Activated naive CD4-positive, alpha-beta T cell treated with anti-CD3 and anti-CD28 coated beads, Interleukin-2, amount 10 ng/mL, durations not matched to agents 7 days and 5 days (primary cell): ENCODE measurements around the gene NPAS3.

Experiments used
- CTCF ChIA-PET: fragments of 350-600 bp; sonication (Branson Sonifier 250); formaldehyde crosslinking; loops from one replicate; lab custom pipeline; 2021; ENCODE audit warnings: antibody characterized with exemption; lab: Charles Lee
- DNase-seq: peaks from one replicate; pipeline ENCODE4 v3.0.0-alpha.2; 2020
- H3K27ac Mint-ChIP-seq: one replicate; pipeline ENCODE4 v1.8.0; 2021; ENCODE audit warnings: mild to moderate bottlenecking, moderate library complexity, mixed read lengths
- H3K27me3 Mint-ChIP-seq: one replicate; pipeline ENCODE4 v1.8.0; 2021; ENCODE audit warnings: mild to moderate bottlenecking, mixed read lengths
- H3K36me3 Mint-ChIP-seq: one replicate; pipeline ENCODE4 v1.8.0; 2021; ENCODE audit warnings: mixed read lengths
- H3K4me1 Mint-ChIP-seq: one replicate; pipeline ENCODE4 v1.8.0; 2021; ENCODE audit warnings: mixed read lengths
- H3K4me3 Mint-ChIP-seq: one replicate; pipeline ENCODE4 v1.8.0; 2021; ENCODE audit warnings: mild to moderate bottlenecking, moderate library complexity, mixed read lengths
- H3K9me3 Mint-ChIP-seq: one replicate; pipeline ENCODE4 v1.8.0; 2021; ENCODE audit warnings: mixed read lengths

The NPAS3 gene

GRCh38 chr14:33578461-33579216 is 640.0 kb downstream of the NPAS3 start:
- peaks cover 1% of the 10 kb centered on the region for H3K9me3 Mint-ChIP-seq

GRCh38 chr14:33580231-33580749 is 641.6 kb downstream of the NPAS3 start:
- no peaks in the 10 kb centered on the region for H3K4me1 Mint-ChIP-seq
- no peaks in the 10 kb centered on the region for H3K27me3 Mint-ChIP-seq
- no peak overlapping the region for H3K4me3 Mint-ChIP-seq
- peaks cover 1% of the 10 kb centered on the region for H3K9me3 Mint-ChIP-seq
- H3K36me3 Mint-ChIP-seq = no peaks in the 10 kb centered on the region
- no peak for DNase-seq
- H3K27ac Mint-ChIP-seq = no peak overlapping the region
- CTCF ChIA-PET = no interaction called here

More at GRCh38 chr14:33578461-33579216, 640.0 kb downstream of the NPAS3 start:
- CTCF ChIA-PET = no interaction called here
- DNase-seq = no peak
- Mint-ChIP-seq H3K36me3 (no peaks in the 10 kb centered on the region), H3K4me3 (no peak overlapping the region), H3K27ac (no peak overlapping the region), H3K27me3 (no peaks in the 10 kb centered on the region), H3K4me1 (no peaks in the 10 kb centered on the region)

- Mint-ChIP-seq H3K4me1 (no peaks in the 10 kb centered on the region), H3K9me3 (no peaks in the 10 kb centered on the region), H3K36me3 (no peaks in the 10 kb centered on the region), H3K27ac (no peak overlapping the region), H3K27me3 (no peaks in the 10 kb centered on the region), H3K4me3 (no peak overlapping the region)
- CTCF ChIA-PET = no interaction called here
- DNase-seq = no peak
Measured at GRCh38 chr14:33580841-33581240, 642.2 kb downstream of the NPAS3 start.

GRCh38 chr14:33584697-33585096 is 646.0 kb downstream of the NPAS3 start:
- Mint-ChIP-seq H3K4me1 (no peaks in the 10 kb centered on the region), H3K27ac (no peak overlapping the region), H3K36me3 (no peaks in the 10 kb centered on the region), H3K4me3 (no peak overlapping the region), H3K9me3 (no peaks in the 10 kb centered on the region), H3K27me3 (no peaks in the 10 kb centered on the region)
- CTCF ChIA-PET = no interaction called here
- DNase-seq = no peak

- no peaks in the 10 kb centered on the region for H3K36me3 Mint-ChIP-seq
- CTCF ChIA-PET = no interaction called here
- no peaks in the 10 kb centered on the region for H3K9me3 Mint-ChIP-seq
- no peak overlapping the region for H3K27ac Mint-ChIP-seq
- H3K4me1 Mint-ChIP-seq = no peaks in the 10 kb centered on the region
- H3K27me3 Mint-ChIP-seq = no peaks in the 10 kb centered on the region
- no peak for DNase-seq
- H3K4me3 Mint-ChIP-seq = no peak overlapping the region
Measured at GRCh38 chr14:33586806-33587205, 648.1 kb downstream of the NPAS3 start.

- H3K4me1 Mint-ChIP-seq = no peaks in the 10 kb centered on the region
- no peak overlapping the region for H3K4me3 Mint-ChIP-seq
- H3K36me3 Mint-ChIP-seq = no peaks in the 10 kb centered on the region
- no peak for DNase-seq
- H3K27me3 Mint-ChIP-seq = no peaks in the 10 kb centered on the region
- no peaks in the 10 kb centered on the region for H3K9me3 Mint-ChIP-seq
- no peak overlapping the region for H3K27ac Mint-ChIP-seq
- CTCF ChIA-PET = no interaction called here
Measured at GRCh38 chr14:33587791-33588190, 649.1 kb downstream of the NPAS3 start.

- CTCF ChIA-PET = no interaction called here
- H3K4me1 Mint-ChIP-seq = no peaks in the 10 kb centered on the region
- H3K4me3 Mint-ChIP-seq = no peak overlapping the region
- H3K27ac Mint-ChIP-seq = no peak overlapping the region
- H3K9me3 Mint-ChIP-seq = no peaks in the 10 kb centered on the region
- H3K27me3 Mint-ChIP-seq = no peaks in the 10 kb centered on the region
- no peak for DNase-seq
- no peaks in the 10 kb centered on the region for H3K36me3 Mint-ChIP-seq
Measured at GRCh38 chr14:33588771-33589170, 650.1 kb downstream of the NPAS3 start.

- Mint-ChIP-seq H3K27ac (no peak overlapping the region), H3K4me3 (no peak overlapping the region), H3K9me3 (no peaks in the 10 kb centered on the region), H3K36me3 (no peaks in the 10 kb centered on the region), H3K27me3 (no peaks in the 10 kb centered on the region), H3K4me1 (no peaks in the 10 kb centered on the region)
- no peak for DNase-seq
- CTCF ChIA-PET = no interaction called here
Measured at GRCh38 chr14:33589334-33589733, 650.7 kb downstream of the NPAS3 start.

GRCh38 chr14:33590891-33591630 is 652.4 kb downstream of the NPAS3 start:
- H3K9me3 Mint-ChIP-seq = no peaks in the 10 kb centered on the region
- H3K36me3 Mint-ChIP-seq = no peaks in the 10 kb centered on the region
- H3K4me1 Mint-ChIP-seq = no peaks in the 10 kb centered on the region
- H3K4me3 Mint-ChIP-seq = no peak overlapping the region
- no peak for DNase-seq
- CTCF ChIA-PET = no interaction called here
- no peak overlapping the region for H3K27ac Mint-ChIP-seq
- H3K27me3 Mint-ChIP-seq = no peaks in the 10 kb centered on the region

- Mint-ChIP-seq H3K4me1 (no peaks in the 10 kb centered on the region), H3K9me3 (no peaks in the 10 kb centered on the region), H3K36me3 (no peaks in the 10 kb centered on the region), H3K4me3 (no peak overlapping the region), H3K27ac (no peak overlapping the region), H3K27me3 (no peaks in the 10 kb centered on the region)
- CTCF ChIA-PET = no interaction called here
- DNase-seq = no peak
Measured at GRCh38 chr14:33592297-33592696, 653.6 kb downstream of the NPAS3 start.

GRCh38 chr14:33596211-33597080 is 657.8 kb downstream of the NPAS3 start:
- Mint-ChIP-seq H3K9me3 (no peaks in the 10 kb centered on the region), H3K4me3 (no peak overlapping the region), H3K27me3 (no peaks in the 10 kb centered on the region), H3K36me3 (no peaks in the 10 kb centered on the region), H3K4me1 (no peaks in the 10 kb centered on the region), H3K27ac (no peak overlapping the region)
- CTCF ChIA-PET = no interaction called here
- DNase-seq = no peak

- Mint-ChIP-seq H3K36me3 (no peaks in the 10 kb centered on the region), H3K27ac (no peak overlapping the region), H3K4me3 (no peak overlapping the region), H3K4me1 (no peaks in the 10 kb centered on the region), H3K27me3 (no peaks in the 10 kb centered on the region), H3K9me3 (no peaks in the 10 kb centered on the region)
- CTCF ChIA-PET = no interaction called here
- DNase-seq = no peak
Measured at GRCh38 chr14:33598582-33598981, 659.9 kb downstream of the NPAS3 start.

- CTCF ChIA-PET = no interaction called here
- DNase-seq = no peak
- no peaks in the 10 kb centered on the region for H3K36me3 Mint-ChIP-seq
- no peak overlapping the region for H3K27ac Mint-ChIP-seq
- no peak overlapping the region for H3K4me3 Mint-ChIP-seq
- H3K9me3 Mint-ChIP-seq = peaks cover 1% of the 10 kb centered on the region
- H3K27me3 Mint-ChIP-seq = no peaks in the 10 kb centered on the region
- H3K4me1 Mint-ChIP-seq = no peaks in the 10 kb centered on the region
Measured at GRCh38 chr14:33602396-33602795, 663.7 kb downstream of the NPAS3 start.

GRCh38 chr14:33606591-33606990 is 667.9 kb downstream of the NPAS3 start:
- H3K36me3 Mint-ChIP-seq = no peaks in the 10 kb centered on the region
- no peak overlapping the region for H3K4me3 Mint-ChIP-seq
- H3K27me3 Mint-ChIP-seq = no peaks in the 10 kb centered on the region
- H3K4me1 Mint-ChIP-seq = no peaks in the 10 kb centered on the region
- DNase-seq = no peak
- peaks cover 1% of the 10 kb centered on the region for H3K9me3 Mint-ChIP-seq
- CTCF ChIA-PET = no interaction called here
- H3K27ac Mint-ChIP-seq = no peak overlapping the region
